GM12874 (cell line): Measurements from ENCODE around the gene AGXT.

Source experiments
- TF ChIP-seq, protein P1 (sequence below): IDR thresholded peaks from 2 replicates; pipeline ENCODE4 v1.5.1; 2011; ENCODE audit warnings: low read depth, mild to moderate bottlenecking, control low read depth, low read length, moderate library complexity; ENCODE audit not compliant: insufficient read depth

AGXT gene

DNA sequence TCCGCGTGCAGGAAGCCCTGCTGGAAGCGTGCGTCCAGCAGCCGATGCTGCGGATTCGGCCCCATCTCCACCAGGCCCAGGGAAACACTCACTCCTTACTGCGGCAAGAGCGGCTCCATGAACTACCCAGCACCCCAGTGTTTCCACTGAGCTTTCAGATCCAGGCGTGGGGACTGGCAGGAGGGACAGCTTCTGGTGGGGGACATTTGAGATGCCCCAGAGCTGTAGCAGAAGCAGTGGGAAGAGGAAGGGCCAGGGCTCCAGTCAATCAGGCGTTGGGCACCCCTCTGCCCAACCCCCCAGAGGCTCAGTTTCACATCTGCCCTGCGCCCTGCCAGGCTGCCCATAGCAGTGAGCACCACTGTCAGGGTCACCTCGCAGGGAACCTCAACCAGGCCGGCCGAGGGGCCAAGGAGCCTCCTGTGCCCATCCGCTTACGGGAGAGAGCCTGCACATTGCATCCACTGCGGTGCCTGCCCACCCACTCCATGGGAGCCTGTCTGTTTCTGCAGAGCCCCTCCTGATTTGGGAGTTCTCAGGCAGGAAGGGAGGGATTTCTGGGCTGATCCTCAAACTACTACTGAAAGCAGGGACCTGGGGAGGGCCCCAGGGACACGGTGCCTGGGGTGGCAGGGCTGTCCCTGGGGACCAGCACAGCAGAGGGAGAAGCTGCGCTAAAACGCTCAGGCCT lies 4.6 kb downstream of the AGXT start:
- TF ChIP-seq, protein P1, sequence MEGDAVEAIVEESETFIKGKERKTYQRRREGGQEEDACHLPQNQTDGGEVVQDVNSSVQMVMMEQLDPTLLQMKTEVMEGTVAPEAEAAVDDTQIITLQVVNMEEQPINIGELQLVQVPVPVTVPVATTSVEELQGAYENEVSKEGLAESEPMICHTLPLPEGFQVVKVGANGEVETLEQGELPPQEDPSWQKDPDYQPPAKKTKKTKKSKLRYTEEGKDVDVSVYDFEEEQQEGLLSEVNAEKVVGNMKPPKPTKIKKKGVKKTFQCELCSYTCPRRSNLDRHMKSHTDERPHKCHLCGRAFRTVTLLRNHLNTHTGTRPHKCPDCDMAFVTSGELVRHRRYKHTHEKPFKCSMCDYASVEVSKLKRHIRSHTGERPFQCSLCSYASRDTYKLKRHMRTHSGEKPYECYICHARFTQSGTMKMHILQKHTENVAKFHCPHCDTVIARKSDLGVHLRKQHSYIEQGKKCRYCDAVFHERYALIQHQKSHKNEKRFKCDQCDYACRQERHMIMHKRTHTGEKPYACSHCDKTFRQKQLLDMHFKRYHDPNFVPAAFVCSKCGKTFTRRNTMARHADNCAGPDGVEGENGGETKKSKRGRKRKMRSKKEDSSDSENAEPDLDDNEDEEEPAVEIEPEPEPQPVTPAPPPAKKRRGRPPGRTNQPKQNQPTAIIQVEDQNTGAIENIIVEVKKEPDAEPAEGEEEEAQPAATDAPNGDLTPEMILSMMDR = no peak

DNA sequence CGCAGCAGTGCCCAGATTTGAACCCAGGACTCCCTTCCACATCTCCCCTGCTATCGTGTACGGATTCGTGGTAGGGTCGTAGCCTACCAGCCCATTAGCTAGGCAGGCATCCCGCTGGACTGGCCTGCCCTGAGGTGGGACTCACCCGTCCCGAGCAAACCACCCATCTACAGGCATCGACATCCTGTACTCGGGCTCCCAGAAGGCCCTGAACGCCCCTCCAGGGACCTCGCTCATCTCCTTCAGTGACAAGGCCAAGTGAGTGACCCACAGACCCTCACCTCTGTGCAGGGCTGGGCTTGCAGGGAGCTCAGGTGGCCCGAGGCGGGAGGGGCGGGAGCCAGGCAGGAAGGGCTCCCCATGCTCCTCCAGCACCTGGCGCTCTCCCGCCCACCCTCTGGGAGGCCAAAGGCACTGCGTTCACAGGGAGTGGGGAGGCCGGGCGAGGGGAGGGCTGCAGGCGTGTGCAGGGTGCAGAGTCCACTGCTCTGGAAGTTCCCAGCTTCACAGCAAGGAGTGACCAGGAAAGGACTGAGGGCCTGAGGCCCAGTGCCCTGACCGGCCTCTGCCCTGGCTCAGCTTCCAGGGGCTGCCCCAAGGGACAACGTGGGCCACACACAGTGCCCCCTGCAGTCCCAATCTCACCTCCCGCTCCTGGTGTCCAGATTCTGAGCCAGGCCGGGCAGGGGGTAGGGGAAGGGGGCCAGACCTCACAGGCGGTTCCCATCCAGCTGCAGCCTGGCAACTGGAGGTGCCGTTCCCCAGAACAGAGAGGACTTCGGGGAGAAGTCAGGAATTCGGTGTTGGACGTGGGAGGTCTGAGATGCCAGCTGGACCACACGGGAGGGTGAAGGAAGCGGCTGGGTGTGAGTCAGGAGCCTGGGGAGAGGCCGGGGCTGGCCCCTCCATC lies 5.4 kb downstream of the AGXT start:
- TF ChIP-seq, protein P1 = no peak

DNA sequence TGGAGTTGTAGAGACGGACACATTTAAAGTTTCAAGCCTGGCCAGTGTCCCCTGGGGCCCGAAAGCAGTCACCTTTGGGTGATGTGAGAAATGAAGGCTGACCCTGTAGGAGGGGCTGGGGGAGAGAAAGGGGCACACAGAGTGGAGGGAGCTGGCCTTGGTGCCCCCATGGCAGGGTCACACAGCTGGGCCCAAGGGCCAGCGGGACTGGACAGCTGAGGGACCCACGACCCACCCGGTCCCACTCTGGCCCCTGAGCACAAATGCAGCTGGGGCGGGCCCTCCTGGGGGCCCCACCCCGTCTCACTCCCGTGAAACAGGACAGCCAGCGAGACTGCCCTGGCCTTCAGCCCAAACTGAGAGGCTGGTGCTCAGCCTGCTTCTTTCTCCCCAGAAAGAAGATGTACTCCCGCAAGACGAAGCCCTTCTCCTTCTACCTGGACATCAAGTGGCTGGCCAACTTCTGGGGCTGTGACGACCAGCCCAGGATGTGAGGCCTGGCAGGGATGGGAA lies 6.1 kb downstream of the AGXT start:
- TF ChIP-seq, protein P1 = no peak

DNA sequence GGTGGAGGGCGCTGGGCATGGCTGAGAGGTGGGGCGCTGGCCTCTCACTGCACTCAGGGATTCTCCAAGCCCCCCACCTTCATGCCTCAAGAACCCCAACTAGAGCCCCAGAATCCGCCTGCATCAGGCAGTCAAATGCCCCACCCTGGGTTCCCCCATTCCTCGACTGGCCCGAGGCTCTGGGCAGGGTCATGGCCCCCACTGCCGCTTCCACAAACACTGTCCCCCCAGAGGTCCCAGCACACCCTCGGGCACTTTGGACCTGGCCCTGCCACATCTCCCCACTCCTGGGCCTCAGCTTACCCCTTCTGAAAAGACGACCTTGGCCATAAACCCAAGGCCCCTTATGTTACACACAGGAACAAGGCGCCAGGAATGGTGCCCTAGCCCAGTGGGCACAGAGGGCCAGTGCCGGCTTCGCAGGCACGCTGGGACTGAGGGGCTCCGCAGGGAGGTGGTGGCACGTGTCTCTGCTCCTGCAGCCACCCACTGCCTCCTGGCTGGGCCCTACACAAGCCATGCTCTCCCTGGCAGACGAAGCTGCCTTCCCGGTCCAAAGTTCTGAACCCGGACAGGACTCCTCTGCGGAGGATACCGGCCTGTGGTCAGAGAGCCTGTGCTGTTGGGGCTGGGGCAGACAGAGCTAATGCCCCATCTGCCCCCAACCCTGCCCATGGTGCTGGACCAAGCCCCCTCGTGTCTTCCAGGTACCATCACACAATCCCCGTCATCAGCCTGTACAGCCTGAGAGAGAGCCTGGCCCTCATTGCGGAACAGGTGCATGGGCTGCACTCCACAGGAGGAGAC lies 6.8 kb downstream of the AGXT start:
- TF ChIP-seq, protein P1 = no peak

DNA sequence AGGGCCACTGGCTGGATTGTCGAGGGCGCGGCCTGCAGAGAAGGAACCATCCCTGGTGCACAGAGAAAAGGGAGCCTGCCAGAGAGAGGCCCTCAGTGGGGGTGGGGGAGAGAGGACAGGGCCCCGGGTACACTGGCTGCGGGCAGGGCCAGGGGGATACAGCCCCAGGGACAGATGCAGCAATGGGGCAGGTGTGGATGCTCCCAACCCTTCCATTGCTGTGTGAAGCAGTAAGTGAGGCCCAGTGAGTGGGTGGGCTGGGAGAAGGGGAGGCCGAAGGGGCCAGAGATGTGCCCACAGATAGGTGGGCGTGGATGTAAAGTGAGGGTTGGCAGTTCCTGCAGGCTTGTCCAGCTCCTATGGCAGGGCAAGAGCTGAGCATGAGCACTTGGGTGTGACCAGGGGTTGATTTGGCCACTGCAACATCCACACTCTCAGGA lies 7.4 kb downstream of the AGXT start:
- TF ChIP-seq, protein P1 = no peak

DNA sequence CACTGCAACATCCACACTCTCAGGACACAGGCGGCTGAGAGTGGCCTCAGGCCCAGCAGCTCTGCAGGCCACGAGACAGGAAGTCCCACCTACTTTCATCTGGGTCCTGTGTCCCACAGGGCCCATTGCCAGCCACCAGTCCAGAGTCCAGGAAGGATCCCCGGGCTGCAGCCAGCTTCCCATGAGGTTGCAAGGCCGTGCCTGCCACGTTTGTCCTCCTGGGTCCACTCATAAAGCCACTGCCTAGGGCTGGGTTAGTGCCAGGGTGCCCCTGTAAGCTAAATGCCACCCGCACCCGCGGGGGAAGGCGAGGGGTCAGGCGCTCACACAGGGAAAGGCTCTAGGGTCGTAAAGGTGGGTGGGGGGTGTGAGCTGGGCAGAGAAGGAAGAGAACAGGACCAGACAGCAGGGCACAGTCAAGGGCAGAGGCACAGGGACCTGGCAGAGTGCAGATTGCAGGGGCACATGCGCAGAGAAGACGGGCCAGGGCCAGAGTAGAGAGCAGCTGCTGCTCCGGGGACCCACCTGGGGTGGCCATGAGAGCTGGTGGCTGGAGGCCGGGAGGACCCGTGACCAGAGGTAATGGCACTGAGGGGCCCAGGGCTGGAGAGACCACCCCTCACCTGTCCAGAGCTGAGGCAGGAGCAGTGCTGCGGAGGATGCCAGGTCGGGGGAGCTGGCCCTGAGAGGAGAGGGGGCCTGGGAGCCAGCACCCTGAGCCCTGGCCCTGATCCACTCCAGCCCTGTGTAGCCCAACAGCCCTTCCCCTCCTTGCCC lies 8.0 kb downstream of the AGXT start:
- TF ChIP-seq, protein P1 = no peak
